GM10266 (cell line): ENCODE data around the gene ATXN10.
A peak's percentile ranks its signal among the peaks of the same experiment; 100 is the strongest.

Experiments
- DNase-seq: peaks from one replicate; pipeline ENCODE4 v3.0.0; 2012; ENCODE audit errors: extremely low spot score
- TF ChIP-seq, protein P1 (sequence below): IDR thresholded peaks from 2 replicates; pipeline ENCODE4 v1.5.1; 2012; ENCODE audit warnings: mild to moderate bottlenecking, low read depth; ENCODE audit not compliant: control insufficient read depth, insufficient read depth; ENCODE audit errors: missing control alignments

The ATXN10 gene

DNA sequence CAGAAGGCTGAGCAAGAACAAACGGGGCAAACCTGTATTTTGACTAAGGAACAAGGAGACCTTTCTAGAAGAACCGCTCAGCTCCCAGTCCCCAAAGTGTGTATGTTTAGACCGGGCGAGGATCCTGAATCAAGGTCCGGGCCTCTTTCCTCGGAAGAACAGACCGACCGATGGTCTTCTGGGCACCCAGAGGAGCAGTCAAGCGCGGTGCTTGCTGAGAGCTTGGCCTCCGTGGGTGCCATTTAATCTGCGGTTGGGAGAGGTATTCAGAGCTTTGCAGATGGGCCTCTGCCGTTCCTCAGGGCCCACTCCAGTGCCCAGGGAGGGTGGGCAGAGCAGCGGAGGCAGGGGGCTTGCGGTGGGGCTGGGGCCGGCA is 26.5 kb upstream of the ATXN10 start:
- no peak for DNase-seq
- TF ChIP-seq, protein P1, sequence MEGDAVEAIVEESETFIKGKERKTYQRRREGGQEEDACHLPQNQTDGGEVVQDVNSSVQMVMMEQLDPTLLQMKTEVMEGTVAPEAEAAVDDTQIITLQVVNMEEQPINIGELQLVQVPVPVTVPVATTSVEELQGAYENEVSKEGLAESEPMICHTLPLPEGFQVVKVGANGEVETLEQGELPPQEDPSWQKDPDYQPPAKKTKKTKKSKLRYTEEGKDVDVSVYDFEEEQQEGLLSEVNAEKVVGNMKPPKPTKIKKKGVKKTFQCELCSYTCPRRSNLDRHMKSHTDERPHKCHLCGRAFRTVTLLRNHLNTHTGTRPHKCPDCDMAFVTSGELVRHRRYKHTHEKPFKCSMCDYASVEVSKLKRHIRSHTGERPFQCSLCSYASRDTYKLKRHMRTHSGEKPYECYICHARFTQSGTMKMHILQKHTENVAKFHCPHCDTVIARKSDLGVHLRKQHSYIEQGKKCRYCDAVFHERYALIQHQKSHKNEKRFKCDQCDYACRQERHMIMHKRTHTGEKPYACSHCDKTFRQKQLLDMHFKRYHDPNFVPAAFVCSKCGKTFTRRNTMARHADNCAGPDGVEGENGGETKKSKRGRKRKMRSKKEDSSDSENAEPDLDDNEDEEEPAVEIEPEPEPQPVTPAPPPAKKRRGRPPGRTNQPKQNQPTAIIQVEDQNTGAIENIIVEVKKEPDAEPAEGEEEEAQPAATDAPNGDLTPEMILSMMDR: no peak

DNA sequence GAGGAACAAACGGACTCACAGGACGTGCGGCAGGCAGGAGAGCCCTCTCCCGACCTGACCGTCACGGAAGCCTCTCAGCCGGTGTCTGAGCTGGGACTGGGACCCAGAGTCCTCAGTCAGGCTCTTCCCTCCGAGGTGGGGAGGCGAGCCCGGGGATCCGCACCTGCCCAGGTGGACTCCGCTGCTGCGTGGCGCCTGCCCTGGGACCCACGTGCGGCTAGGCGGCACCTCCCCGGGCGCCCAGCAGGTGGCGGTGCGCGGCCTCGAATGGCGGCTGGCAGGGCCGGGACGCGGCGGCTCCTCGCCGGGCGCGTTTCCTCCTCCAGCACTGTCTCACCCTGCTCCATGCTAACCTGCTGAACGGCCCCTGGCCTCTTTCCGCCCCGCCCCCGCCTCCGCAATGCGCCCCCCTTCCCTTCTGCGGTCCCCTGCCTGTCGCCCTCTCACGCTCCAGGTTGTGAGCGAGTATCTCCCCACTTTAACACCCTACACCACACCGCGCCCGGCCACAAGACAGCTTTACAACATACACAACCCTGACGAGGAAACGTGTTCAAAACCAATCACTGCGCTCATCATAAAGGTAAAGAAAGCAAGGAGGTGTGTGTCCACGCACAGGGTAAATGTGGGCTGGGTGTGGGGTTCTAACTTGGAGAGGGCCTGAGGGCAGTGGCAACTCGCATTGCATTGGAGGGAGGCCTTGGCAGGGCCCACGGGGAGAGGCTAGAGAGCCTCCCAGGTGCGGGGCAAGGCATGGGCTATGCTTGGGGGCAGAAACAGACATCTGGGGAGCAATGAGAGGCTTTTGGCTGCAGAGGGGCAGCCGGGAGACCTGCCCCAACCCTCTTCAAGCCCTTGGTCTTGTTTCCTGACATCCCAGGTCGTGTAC is 25.9 kb upstream of the ATXN10 start:
- TF ChIP-seq, protein P1: peak; percentile 97
- DNase-seq: peak; percentile 84

DNA sequence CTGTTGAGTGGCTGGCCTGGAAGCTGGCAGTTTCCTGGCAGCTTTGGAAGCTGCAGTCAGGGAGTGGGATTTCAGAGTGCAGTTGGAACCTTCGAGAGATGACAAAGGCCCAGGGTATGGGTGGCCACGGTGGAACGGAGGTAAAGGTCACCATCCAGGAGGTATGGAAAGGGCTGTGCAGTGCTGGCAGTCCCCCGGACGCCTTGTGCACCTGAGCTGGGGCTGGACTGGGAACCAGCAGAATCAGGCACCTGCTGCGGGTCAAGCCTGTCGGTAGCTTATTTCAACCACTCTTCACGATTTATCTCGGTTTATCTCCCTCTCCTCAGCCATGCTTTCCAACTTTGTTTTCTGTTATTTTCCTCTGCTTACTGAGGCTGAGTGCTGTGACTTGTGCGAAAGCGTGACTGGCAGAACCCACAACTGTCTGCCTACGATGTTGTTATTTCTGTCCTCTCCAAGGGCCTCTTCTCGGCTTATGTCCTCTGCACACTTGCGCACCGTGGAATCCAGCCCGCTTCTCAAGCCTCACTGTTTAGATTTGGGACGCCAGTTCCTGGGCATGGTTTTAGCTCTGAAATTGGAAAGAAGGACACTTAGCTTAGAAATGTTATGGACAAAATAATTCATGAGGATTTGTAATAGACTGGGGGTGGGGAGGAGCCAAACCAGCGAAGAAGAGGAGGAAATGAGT is 24.0 kb upstream of the ATXN10 start:
- TF ChIP-seq, protein P1: no peak
- DNase-seq: no peak

DNA sequence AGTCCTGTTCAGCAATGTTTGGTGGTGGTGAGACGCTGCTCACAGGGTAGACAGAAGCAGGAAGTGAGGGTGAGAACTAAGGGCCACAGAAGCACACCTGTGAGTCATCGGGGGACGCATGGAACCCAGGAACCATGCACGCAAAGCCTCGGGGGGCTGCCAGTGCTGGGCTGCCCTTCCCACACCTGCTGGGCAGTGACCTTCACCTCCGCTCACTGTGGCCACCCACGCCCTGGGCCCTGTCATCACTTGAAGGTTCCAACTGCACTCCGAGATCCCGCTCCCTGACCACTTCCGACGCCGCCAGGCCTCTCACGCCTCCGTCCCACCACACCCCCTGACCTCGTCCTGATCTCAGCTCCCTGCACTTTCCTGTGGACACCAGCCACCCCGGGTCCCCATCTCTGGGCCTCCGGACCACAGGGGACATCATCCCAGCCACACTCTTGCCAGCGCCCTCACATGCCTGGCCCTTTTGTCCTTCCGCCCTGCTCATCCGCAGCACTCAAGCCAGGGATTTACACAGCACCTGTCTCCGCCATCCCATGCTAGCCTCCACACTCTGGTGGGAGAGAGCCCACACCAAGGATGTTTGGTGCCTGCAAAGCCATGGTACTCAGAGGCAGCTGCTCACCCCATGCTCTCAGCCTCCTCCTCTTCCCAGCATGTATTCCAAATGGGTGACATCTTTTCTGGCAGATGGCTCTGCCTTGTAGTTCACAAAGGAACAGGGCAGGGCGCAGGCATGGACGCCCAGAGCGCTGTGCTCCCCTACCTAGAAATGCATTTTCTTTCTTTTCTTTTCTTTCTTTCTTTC is 23.1 kb upstream of the ATXN10 start:
- TF ChIP-seq, protein P1: no peak
- no peak for DNase-seq

DNA sequence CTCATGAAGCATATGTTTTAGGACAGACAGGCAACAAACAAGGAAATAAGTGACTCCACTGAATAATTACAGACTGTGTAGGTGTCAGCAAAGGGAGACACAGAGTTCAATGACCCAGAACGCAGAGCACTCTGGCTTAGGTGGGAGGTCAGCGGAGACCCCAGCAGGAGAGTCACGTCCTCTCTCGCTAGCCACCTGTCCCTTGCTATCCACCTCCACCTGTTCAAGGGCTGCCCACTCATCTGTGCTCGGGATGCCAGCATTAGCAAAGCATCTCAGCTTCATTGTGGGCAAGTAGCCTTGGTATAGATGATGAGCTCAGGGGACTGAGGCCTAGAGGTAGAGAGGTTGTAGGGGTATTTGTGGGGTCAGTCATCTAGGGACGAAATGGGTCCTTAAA is 21.8 kb upstream of the ATXN10 start:
- TF ChIP-seq, protein P1: no peak

DNA sequence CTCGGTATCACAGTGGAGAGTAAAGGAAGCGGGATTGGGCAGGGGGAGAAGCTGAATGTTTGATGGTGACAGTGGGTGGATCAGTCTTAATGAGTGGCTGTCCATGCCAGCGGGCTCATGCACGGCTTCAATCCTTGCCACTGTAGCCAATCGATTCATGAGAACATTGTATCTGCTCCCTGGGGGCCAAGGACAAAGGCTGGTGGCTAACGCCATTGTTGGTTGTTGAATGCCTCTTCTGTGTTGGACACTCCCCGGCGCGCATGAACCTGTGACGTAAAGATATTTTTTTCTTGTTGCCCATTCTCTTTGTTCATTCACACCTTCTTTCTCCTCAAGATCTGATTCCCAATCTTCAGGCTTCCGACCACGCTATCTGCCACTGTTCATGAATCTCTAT is 20.9 kb upstream of the ATXN10 start:
- DNase-seq: no peak
- TF ChIP-seq, protein P1: no peak

More for the DNA sequence above, 21.8 kb upstream of the ATXN10 start:
- no peak for DNase-seq
